Measurements from ENCODE around the gene ILK. TPM values are rescaled to one million over a fixed set of nuclear protein-coding genes. Genes with fewer than 3 reads are reported as not detected.

ILK gene
- total RNA-seq, 1 experiment from 2014 or later: 117 TPM

DNA sequence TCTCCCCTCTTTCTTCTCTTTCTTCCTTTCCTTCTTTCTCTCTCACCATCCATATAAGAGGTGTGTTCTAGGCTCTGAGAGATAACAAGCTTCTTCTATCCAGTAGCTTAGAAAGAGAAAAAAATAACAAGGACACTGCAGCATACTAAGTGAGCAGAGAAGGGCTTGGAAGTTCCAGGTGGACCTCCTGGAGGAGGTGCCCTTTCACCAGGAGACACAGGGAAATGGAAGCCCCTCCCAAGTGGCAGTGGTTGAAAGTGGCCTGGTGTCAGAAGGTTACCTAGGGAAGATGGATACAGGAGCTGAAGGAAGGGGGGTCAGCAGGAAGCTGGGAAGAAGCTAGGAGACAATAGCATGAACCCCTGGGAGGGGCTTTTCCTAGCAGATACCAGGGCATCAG, 46.5 kb downstream of the ILK start:
- Mint-ChIP-seq H3K27me3 (ENCODE audit: insufficient read depth, unreplicated experiment) (no peaks in the 10 kb centered on the region), H3K36me3 (ENCODE audit: insufficient read depth, unreplicated experiment) (no peaks in the 10 kb centered on the region), H3K4me1 (ENCODE audit: low read depth, unreplicated experiment) (no peaks in the 10 kb centered on the region), H3K4me3 (ENCODE audit: unreplicated experiment) (no peak overlapping the region), H3K9me3 (ENCODE audit: unreplicated experiment) (no peaks in the 10 kb centered on the region), H3K27ac (ENCODE audit: unreplicated experiment) (no peak overlapping the region)
- no TSS peak for BruUV-seq (replicated peaks)
- H3K4me1 ChIP-seq: peaks cover 8% of the 10 kb centered on the region; the same call in 1 of the 2 replicates
- 0 out of 2 replicates have a peak, but pooled peaks cover 1% of the 10 kb centered on the region for H3K27me3 ChIP-seq (replicated peaks; ENCODE audit: control insufficient read depth, insufficient read depth, low read length)
- no peaks in the 10 kb centered on the region for H3K9me3 ChIP-seq
- TF ChIP-seq, protein P1, sequence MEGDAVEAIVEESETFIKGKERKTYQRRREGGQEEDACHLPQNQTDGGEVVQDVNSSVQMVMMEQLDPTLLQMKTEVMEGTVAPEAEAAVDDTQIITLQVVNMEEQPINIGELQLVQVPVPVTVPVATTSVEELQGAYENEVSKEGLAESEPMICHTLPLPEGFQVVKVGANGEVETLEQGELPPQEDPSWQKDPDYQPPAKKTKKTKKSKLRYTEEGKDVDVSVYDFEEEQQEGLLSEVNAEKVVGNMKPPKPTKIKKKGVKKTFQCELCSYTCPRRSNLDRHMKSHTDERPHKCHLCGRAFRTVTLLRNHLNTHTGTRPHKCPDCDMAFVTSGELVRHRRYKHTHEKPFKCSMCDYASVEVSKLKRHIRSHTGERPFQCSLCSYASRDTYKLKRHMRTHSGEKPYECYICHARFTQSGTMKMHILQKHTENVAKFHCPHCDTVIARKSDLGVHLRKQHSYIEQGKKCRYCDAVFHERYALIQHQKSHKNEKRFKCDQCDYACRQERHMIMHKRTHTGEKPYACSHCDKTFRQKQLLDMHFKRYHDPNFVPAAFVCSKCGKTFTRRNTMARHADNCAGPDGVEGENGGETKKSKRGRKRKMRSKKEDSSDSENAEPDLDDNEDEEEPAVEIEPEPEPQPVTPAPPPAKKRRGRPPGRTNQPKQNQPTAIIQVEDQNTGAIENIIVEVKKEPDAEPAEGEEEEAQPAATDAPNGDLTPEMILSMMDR (IDR thresholded peaks at IDR 0.05; ENCODE audit: insufficient read depth in 1 of 2, low read depth in 1 of 2, low read length in 1 of 2, severe bottlenecking in 1 of 2, unreplicated experiment in 1 of 2): no peak
- no peak for DNase-seq
- H3K36me3 ChIP-seq (ENCODE audit: control insufficient read depth, insufficient read depth, low read length): no peaks in the 10 kb centered on the region
- no peak overlapping the region for H3K4me3 ChIP-seq (ENCODE audit: low read depth, low read length)
- intact Hi-C loops (cut with micrococcal nuclease; ENCODE audit: unreplicated experiment): no loop called here
- CTCF ChIA-PET: no interaction called here
- POLR2A ChIA-PET: interaction anchor here (0.7 kb wide), 1 partner anchor 32 kb away, joined by 3 read pairs; no protein-coding TSS in a partner anchor

DNA sequence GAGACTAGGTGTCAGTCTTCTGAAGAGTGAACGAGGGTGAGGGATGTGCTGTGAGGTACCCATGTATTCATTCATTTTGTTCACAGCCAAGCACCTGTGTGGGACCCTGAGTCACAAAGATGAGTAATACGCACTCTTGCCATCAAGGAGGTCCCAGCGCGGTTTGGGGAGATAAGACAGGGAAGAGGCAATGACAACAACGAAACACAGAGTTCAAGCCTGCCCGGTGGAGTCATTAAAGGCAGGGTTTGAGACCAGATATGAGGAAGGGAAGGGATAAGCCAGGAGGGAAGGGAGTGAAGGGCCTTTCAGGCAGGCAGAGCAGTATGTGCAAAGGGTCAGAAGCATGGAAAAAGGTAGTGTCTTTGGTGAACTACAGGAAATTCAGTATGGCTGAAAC, 47.4 kb downstream of the ILK start:
- Mint-ChIP-seq H3K4me1 (ENCODE audit: low read depth, unreplicated experiment) (no peaks in the 10 kb centered on the region), H3K36me3 (ENCODE audit: insufficient read depth, unreplicated experiment) (no peaks in the 10 kb centered on the region), H3K27me3 (ENCODE audit: insufficient read depth, unreplicated experiment) (peaks cover 2% of the 10 kb centered on the region), H3K4me3 (ENCODE audit: unreplicated experiment) (no peak overlapping the region), H3K9me3 (ENCODE audit: unreplicated experiment) (no peaks in the 10 kb centered on the region), H3K27ac (ENCODE audit: unreplicated experiment) (no peak overlapping the region)
- 0 out of 2 replicates have a peak, but pooled peaks cover 1% of the 10 kb centered on the region for H3K27me3 ChIP-seq (replicated peaks; ENCODE audit: control insufficient read depth, insufficient read depth, low read length)
- DNase-seq: no peak
- no peaks in the 10 kb centered on the region for H3K36me3 ChIP-seq (ENCODE audit: control insufficient read depth, insufficient read depth, low read length)
- H3K9me3 ChIP-seq: no peaks in the 10 kb centered on the region
- H3K4me3 ChIP-seq (ENCODE audit: low read depth, low read length): no peak overlapping the region
- H3K4me1 ChIP-seq: peaks cover 8% of the 10 kb centered on the region; the same call in 1 of the 2 replicates
- intact Hi-C loops (cut with micrococcal nuclease; ENCODE audit: unreplicated experiment): no loop called here
- ChIA-PET POLR2A (no interaction called here), CTCF (no interaction called here)
- TF ChIP-seq, protein P1 (IDR thresholded peaks at IDR 0.05; ENCODE audit: insufficient read depth in 1 of 2, low read depth in 1 of 2, low read length in 1 of 2, severe bottlenecking in 1 of 2, unreplicated experiment in 1 of 2): no peak
- BruUV-seq (replicated peaks): no TSS peak

DNA sequence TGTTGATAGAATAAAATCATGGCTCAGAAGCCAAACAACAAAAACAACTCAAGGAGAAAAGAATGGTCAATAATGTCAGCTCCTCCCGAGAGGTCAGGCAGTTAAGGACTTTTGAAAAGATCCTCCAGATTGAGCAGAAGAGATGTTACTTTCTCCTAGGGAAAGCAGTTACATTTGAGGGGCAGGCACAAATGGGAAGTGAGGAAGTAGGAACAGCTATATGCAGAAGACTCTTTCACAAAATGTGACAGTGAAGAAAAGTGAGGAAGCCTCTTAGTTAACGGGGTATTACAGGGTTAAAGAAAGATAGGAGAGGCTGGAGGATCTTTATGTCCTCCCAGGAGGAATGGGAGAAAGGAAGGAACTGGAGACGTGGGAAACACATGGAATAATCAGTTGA, 48.6 kb downstream of the ILK start:
- CTCF ChIA-PET: interaction anchor here (1.0 kb wide), 1 partner anchor 160 kb away, joined by 3 read pairs; no protein-coding TSS in a partner anchor
- peaks cover 12% of the 10 kb centered on the region for H3K27me3 Mint-ChIP-seq (ENCODE audit: insufficient read depth, unreplicated experiment)

More for the DNA sequence above, 48.6 kb downstream of the ILK start:
- no peaks in the 10 kb centered on the region for H3K36me3 ChIP-seq (ENCODE audit: control insufficient read depth, insufficient read depth, low read length)
- Mint-ChIP-seq H3K27ac (ENCODE audit: unreplicated experiment) (no peak overlapping the region), H3K9me3 (ENCODE audit: unreplicated experiment) (no peaks in the 10 kb centered on the region), H3K36me3 (ENCODE audit: insufficient read depth, unreplicated experiment) (no peaks in the 10 kb centered on the region), H3K4me3 (ENCODE audit: unreplicated experiment) (no peak overlapping the region), H3K4me1 (ENCODE audit: low read depth, unreplicated experiment) (no peaks in the 10 kb centered on the region)
- POLR2A ChIA-PET: interaction anchor here (0.6 kb wide), 1 partner anchor 193 kb away, joined by 5 read pairs; no protein-coding TSS in a partner anchor
- no peak overlapping the region for H3K4me3 ChIP-seq (ENCODE audit: low read depth, low read length)
- TF ChIP-seq, protein P1 (IDR thresholded peaks at IDR 0.05; ENCODE audit: insufficient read depth in 1 of 2, low read depth in 1 of 2, low read length in 1 of 2, severe bottlenecking in 1 of 2, unreplicated experiment in 1 of 2): no peak
- no peaks in the 10 kb centered on the region for H3K9me3 ChIP-seq
- H3K27me3 ChIP-seq (replicated peaks; ENCODE audit: control insufficient read depth, insufficient read depth, low read length): 0 out of 2 replicates have a peak, but pooled peaks cover 1% of the 10 kb centered on the region
- DNase-seq: no peak
- H3K4me1 ChIP-seq: peaks cover 8% of the 10 kb centered on the region; the same call in 1 of the 2 replicates
- intact Hi-C loops (cut with micrococcal nuclease; ENCODE audit: unreplicated experiment): no loop called here
- no TSS peak for BruUV-seq (replicated peaks)

Data from Caco-2 (cell line).